Thoracic aorta (tissue), 2 donors: ENCODE results near the gene CTNNBL1. TPM values are rescaled to one million over a fixed set of nuclear protein-coding genes. Genes with fewer than 3 reads are reported as not detected.

Experiments used
- ATAC-seq: fragments of 150-250 bp; one replicate; pipeline ENCODE4 v1.8.0; 2017; ENCODE audit warnings: low read depth; ENCODE audit not compliant: insufficient number of reproducible peaks, low FRiP score
- DNase-seq: peaks from one replicate; pipeline ENCODE4 v3.0.0-alpha.2; 2020; ENCODE audit warnings: low spot score
- H3K27ac ChIP-seq, 2 donors: fragments of 200-600 bp; sonication (generic); 1 replicate in 1 of 2; 2 replicates in 1 of 2; pipeline ENCODE4 v1.5.1; 2016; ENCODE audit warnings: mild to moderate bottlenecking in 2 of 2, moderate library complexity in 2 of 2
- H3K27me3 ChIP-seq: fragments of 200-600 bp; sonication (generic); replicated peaks from 2 replicates; pipeline ENCODE4 v1.6.0; 2016; ENCODE audit warnings: mild to moderate bottlenecking; ENCODE audit not compliant: insufficient read depth
- H3K36me3 ChIP-seq: fragments of 200-600 bp; sonication (generic); one replicate; pipeline ENCODE4 v1.5.1; 2016
- H3K4me1 ChIP-seq, 2 donors: fragments of 200-600 bp; sonication (generic); 1 replicate in 1 of 2; 2 replicates in 1 of 2; pipeline versions ENCODE4 v1.5.1 to v1.6.0; 2016; ENCODE audit warnings: low read depth in 2 of 2, mild to moderate bottlenecking in 1 of 2; ENCODE audit not compliant: control insufficient read depth in 1 of 2
- H3K4me3 ChIP-seq: fragments of 200-600 bp; sonication (generic); 2 replicates; pipeline ENCODE4 v1.5.1; 2016; ENCODE audit warnings: mild to moderate bottlenecking
- H3K9me3 ChIP-seq: fragments of 200-600 bp; sonication (generic); 2 replicates; pipeline ENCODE4 v1.5.1; 2016
- CTCF ChIP-seq: fragments of 200-600 bp; sonication (generic); IDR thresholded peaks from one replicate; pipeline ENCODE4 v1.5.1; 2019; ENCODE audit warnings: antibody characterized with exemption
- total RNA-seq, 2 donors: library from RNA; depleted of rRNA; stranded (reverse); fragments of >200 nt; gene quantifications; one replicate each; pipeline versions ENCODE4 v1.1.0 to v1.2.3, GENCODE V29; 2016

CTNNBL1 gene
- total RNA-seq, 2 donors from 2014 or later: 22.6 to 34.3 TPM

DNA sequence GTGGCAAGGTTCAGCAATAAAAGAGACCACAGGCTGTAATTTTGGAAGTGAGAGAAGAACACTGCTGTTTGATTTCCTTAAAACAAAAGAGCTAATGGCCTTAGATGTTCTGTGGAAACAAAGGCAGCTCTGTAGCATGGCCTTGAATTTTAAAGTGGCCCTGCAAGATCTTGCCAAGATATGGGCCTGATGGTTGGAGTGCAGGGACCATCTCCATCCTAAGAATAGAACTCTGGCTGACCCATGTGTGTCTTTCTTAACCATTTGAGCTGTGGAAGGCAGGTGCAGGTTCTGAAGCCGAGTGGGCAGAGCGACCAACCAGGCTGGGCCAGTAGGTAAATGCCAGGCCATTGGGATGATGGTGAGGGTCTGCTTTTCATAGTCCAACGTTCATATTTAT is 135.3 kb downstream of the CTNNBL1 start:
- no peak for ATAC-seq
- Histone ChIP-seq H3K9me3 (no peaks in the 10 kb centered on the region), H3K4me3 (no peak overlapping the region), H3K4me1 (no peaks in the 10 kb centered on the region), H3K27me3 (no peaks in the 10 kb centered on the region), H3K36me3 (no peaks in the 10 kb centered on the region), H3K27ac (no peak overlapping the region)
- TF ChIP-seq CTCF: no peak
- DNase-seq: no peak

- no peaks in the 10 kb centered on the region for H3K27me3 ChIP-seq
- TF ChIP-seq CTCF: no peak
- H3K4me1 ChIP-seq: no peaks in the 10 kb centered on the region
- ATAC-seq (no peak), DNase-seq (no peak)
- no peak overlapping the region for H3K4me3 ChIP-seq
- no peaks in the 10 kb centered on the region for H3K9me3 ChIP-seq
- no peaks in the 10 kb centered on the region for H3K36me3 ChIP-seq
- no peak overlapping the region for H3K27ac ChIP-seq
These were observed 139.5 kb downstream of the CTNNBL1 start for GRCh38 chr20:37833221-37833896.

GRCh38 chr20:37836926-37837325 is 143.1 kb downstream of the CTNNBL1 start:
- Histone ChIP-seq H3K9me3 (no peaks in the 10 kb centered on the region), H3K36me3 (peaks cover under 1% of the 10 kb centered on the region), H3K4me3 (no peak overlapping the region), H3K27ac (no peak overlapping the region), H3K4me1 (no peaks in the 10 kb centered on the region), H3K27me3 (no peaks in the 10 kb centered on the region)
- TF ChIP-seq CTCF: no peak
- ATAC-seq: no peak
- DNase-seq: no peak

- H3K9me3 ChIP-seq: no peaks in the 10 kb centered on the region
- TF ChIP-seq CTCF: no peak
- no peak for ATAC-seq
- H3K27me3 ChIP-seq: no peaks in the 10 kb centered on the region
- H3K36me3 ChIP-seq: peaks cover 9% of the 10 kb centered on the region
- H3K27ac ChIP-seq: no peak overlapping the region
- no peak overlapping the region for H3K4me3 ChIP-seq
- no peak for DNase-seq
- H3K4me1 ChIP-seq: no peaks in the 10 kb centered on the region
These were observed 144.1 kb downstream of the CTNNBL1 start for GRCh38 chr20:37837924-37838323.

- Histone ChIP-seq H3K27ac (no peak overlapping the region), H3K4me1 (no peaks in the 10 kb centered on the region), H3K36me3 (peaks cover 9% of the 10 kb centered on the region), H3K4me3 (no peak overlapping the region), H3K27me3 (no peaks in the 10 kb centered on the region), H3K9me3 (no peaks in the 10 kb centered on the region)
- ATAC-seq (no peak), DNase-seq (no peak)
- no peak for TF ChIP-seq CTCF
These were observed 145.1 kb downstream of the CTNNBL1 start for GRCh38 chr20:37838769-37839431.
